A549 (cell line): ENCODE data around the gene GOLGA6L2. TPM values are rescaled to one million over a fixed set of nuclear protein-coding genes. Genes with fewer than 3 reads are reported as not detected.

ENCODE experiments used
- ATAC-seq, 2 experiments: fragments of 200-7000 bp in 1 of 2; fragments of >200 bp in 1 of 2; cut with Nextera tagmentation in 1 of 2; cut with Tn5 transposase in 1 of 2; 3 replicates each; pipeline versions ENCODE4 v1.8.0 to v1.9.1; 2018 to 2020; ENCODE audit warnings: mild to moderate bottlenecking in 1 of 2, moderate library complexity in 1 of 2
- CTCF ChIA-PET: fragments of 300-600 bp; sonication (Branson Sonifier 250); formaldehyde crosslinking; extraction: SDS; loops from one replicate; lab custom pipeline; 2021; ENCODE audit warnings: antibody characterized with exemption, inconsistent platforms; lab: Yijun Ruan, JAX
- POLR2A ChIA-PET: fragments of 350-600 bp; formaldehyde crosslinking; extraction: SDS; loops from one replicate; lab custom pipeline; 2021; ENCODE audit warnings: antibody characterized with exemption, inconsistent platforms; lab: Yijun Ruan, JAX
- DNase-seq, 2 experiments: peaks; one replicate each; pipeline versions ENCODE4 v3.0.0 to v3.0.0-alpha.2; 2011 to 2016; ENCODE audit warnings: low read depth in 1 of 2, low spot score in 1 of 2
- FAIRE-seq: peaks from 2 replicates; lab custom pipeline; 2011; peaks lifted over from hg19 to GRCh38; lab: Jason Lieb, UNC
- H3K27ac ChIP-seq, 2 experiments: fragments of >200 bp; sonication (Bioruptor Twin); formaldehyde crosslinking; 3 replicates each; pipeline ENCODE4 v1.5.1; 2016 to 2017
- H3K4me1 ChIP-seq: fragments of >200 bp; sonication (Bioruptor Twin); formaldehyde crosslinking; 3 replicates; pipeline ENCODE4 v1.6.1; 2016
- H3K4me2 ChIP-seq: fragments of >200 bp; sonication (Bioruptor Twin); formaldehyde crosslinking; 3 replicates; pipeline ENCODE4 v1.6.1; 2016
- H3K4me3 ChIP-seq: fragments of >200 bp; sonication (Bioruptor Twin); formaldehyde crosslinking; 3 replicates; pipeline ENCODE4 v1.5.1; 2016
- H3K9me3 ChIP-seq: fragments of >200 bp; sonication (Bioruptor Twin); formaldehyde crosslinking; 3 replicates; pipeline ENCODE4 v1.6.1; 2016
- CEBPB ChIP-seq, 2 experiments: fragments of >200 bp in 1 of 2; sonication (Bioruptor Twin) in 1 of 2; formaldehyde crosslinking in 1 of 2; IDR thresholded peaks; 2 replicates each; pipeline ENCODE4 v1.6.1; 2012 to 2016
- CHD4 ChIP-seq: fragments of 200-600 bp; sonication (generic); IDR thresholded peaks from 2 replicates; pipeline ENCODE4 v1.6.1; 2016; ENCODE audit warnings: antibody characterized with exemption, mild to moderate bottlenecking, borderline replicate concordance
- EHMT2 ChIP-seq: fragments of 200-600 bp; sonication (generic); IDR thresholded peaks from 2 replicates; pipeline ENCODE4 v1.6.1; 2016; ENCODE audit warnings: antibody characterized with exemption, low read depth, mild to moderate bottlenecking, moderate library complexity
- EP300 ChIP-seq, 2 experiments: fragments of >200 bp; sonication (Bioruptor Twin); formaldehyde crosslinking; IDR thresholded peaks; 2 replicates in 1 of 2; 3 replicates in 1 of 2; pipeline ENCODE4 v1.6.1; 2016 to 2017
- FOSB ChIP-seq: fragments of 250-450 bp; sonication (Bioruptor Pico); IDR thresholded peaks from 2 replicates; pipeline ENCODE4 v1.5.0; 2020; ENCODE audit warnings: mild to moderate bottlenecking, moderate library complexity
- FOSL2 ChIP-seq, 2 experiments: fragments of 450-650 bp in 1 of 2; fragments of >200 bp in 1 of 2; sonication (Bioruptor Twin) in 1 of 2; formaldehyde crosslinking; IDR thresholded peaks; 2 replicates each; pipeline versions ENCODE4 v1.5.0 to v1.6.1; 2016 to 2020; ENCODE audit warnings: mild to moderate bottlenecking in 1 of 2, moderate library complexity in 1 of 2
- GATA3 ChIP-seq: IDR thresholded peaks from 2 replicates; pipeline ENCODE4 v1.6.1; 2012; ENCODE audit warnings: borderline replicate concordance
- HEYL ChIP-seq: fragments of 250-450 bp; sonication (Bioruptor Pico); IDR thresholded peaks from 2 replicates; pipeline ENCODE4 v1.8.0; 2021; ENCODE audit warnings: mild to moderate bottlenecking, moderate library complexity
- HOXB5 ChIP-seq: fragments of 250-450 bp; sonication (Bioruptor Pico); IDR thresholded peaks from 2 replicates; pipeline ENCODE4 v1.5.0; 2020; ENCODE audit warnings: mild to moderate bottlenecking, moderate library complexity
- JUN ChIP-seq, 2 experiments: fragments of >200 bp; sonication (Bioruptor Twin); formaldehyde crosslinking; IDR thresholded peaks; 2 replicates in 1 of 2; 3 replicates in 1 of 2; pipeline ENCODE4 v1.6.1; 2016 to 2017
- JUNB ChIP-seq: fragments of >200 bp; sonication (Bioruptor Twin); formaldehyde crosslinking; IDR thresholded peaks from 2 replicates; pipeline ENCODE4 v1.6.1; 2016
- NR3C1 ChIP-seq: fragments of >200 bp; sonication (Bioruptor Twin); formaldehyde crosslinking; IDR thresholded peaks from 3 replicates; pipeline ENCODE4 v1.6.1; 2017
- RAD21 ChIP-seq, 2 experiments: fragments of >200 bp in 1 of 2; sonication (Bioruptor Twin) in 1 of 2; formaldehyde crosslinking in 1 of 2; IDR thresholded peaks in 1 of 2; conservative IDR thresholded peaks in 1 of 2; 2 replicates in 1 of 2; 3 replicates in 1 of 2; pipeline ENCODE4 v1.6.1; 2012 to 2018; ENCODE audit warnings: inconsistent platforms in 1 of 2
- SMC3 ChIP-seq: fragments of >200 bp; sonication (Bioruptor Twin); formaldehyde crosslinking; IDR thresholded peaks from 3 replicates; pipeline ENCODE4 v1.6.1; 2018; ENCODE audit warnings: inconsistent platforms
- ZC3H11A ChIP-seq: fragments of 450-650 bp; IDR thresholded peaks from 2 replicates; pipeline ENCODE4 v1.6.1; 2014; ENCODE audit warnings: antibody characterized with exemption, mild to moderate bottlenecking
- WGBS: methylation state at CpG from one replicate; pipeline ENCODE4 v1.1.6; 2017; ENCODE audit errors: missing lambda C conversion rate; 5-methylcytosine and 5-hydroxymethylcytosine counted together
- polyA plus RNA-seq, 4 experiments: library from polyadenylated mRNA; depleted of rRNA in 3 of 4; stranded (reverse); fragments of >200 nt; fragmentation: RNase III in 1 of 4; extraction: RNeasy Plus Mini Kit Qiagen cat#74134 plus additional on column Dnase treatment in 1 of 4; gene quantifications; 2 replicates in 3 of 4; 3 replicates in 1 of 4; pipeline ENCODE4 v1.2.3, GENCODE V29; 2011 to 2017
- TF ChIP-seq, protein P1 (sequence below): IDR thresholded peaks from 2 replicates; pipeline ENCODE4 v1.6.1; 2012; ENCODE audit warnings: low read depth, borderline replicate concordance
- TF ChIP-seq, protein P2 (sequence below): IDR thresholded peaks from 2 replicates; pipeline ENCODE4 v1.6.1; 2012
- TF ChIP-seq, protein P3 (sequence below): fragments of 250-450 bp; sonication (Bioruptor Pico); IDR thresholded peaks from 2 replicates; pipeline ENCODE4 v1.5.0; 2021; ENCODE audit warnings: mild to moderate bottlenecking, moderate library complexity, borderline replicate concordance
- TF ChIP-seq, protein P4 (sequence below): IDR thresholded peaks from 2 replicates; pipeline ENCODE4 v1.6.1; 2012
- TF ChIP-seq, protein P5 (sequence below): fragments of >200 bp; sonication (Bioruptor Twin); formaldehyde crosslinking; IDR thresholded peaks from 2 replicates; pipeline ENCODE4 v1.6.1; 2016

Gene GOLGA6L2
- polyA plus RNA-seq, 2 of the 4 experiments (the other 2 are of a cell fraction): 0.03 TPM; not detected in 1

DNA sequence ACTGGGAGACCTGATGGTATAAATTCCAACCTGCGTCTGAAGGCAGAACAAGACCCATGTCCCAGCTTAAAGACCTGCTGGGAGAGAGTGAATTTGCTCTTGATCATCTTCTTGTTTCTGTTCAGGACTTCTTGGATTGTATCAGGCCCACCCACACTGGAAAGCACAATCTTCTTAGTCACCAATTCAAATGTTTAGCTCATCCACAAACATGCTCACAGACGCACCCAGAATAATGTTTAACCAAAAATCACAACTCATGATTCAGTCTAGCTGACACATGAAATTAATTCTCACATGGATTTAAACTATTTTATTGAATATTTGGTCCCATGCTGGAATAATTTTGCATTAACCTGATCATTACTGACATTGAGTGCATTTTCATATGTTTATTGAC, 37.8 kb upstream of the GOLGA6L2 start (continued):
- TF ChIP-seq, protein P1, sequence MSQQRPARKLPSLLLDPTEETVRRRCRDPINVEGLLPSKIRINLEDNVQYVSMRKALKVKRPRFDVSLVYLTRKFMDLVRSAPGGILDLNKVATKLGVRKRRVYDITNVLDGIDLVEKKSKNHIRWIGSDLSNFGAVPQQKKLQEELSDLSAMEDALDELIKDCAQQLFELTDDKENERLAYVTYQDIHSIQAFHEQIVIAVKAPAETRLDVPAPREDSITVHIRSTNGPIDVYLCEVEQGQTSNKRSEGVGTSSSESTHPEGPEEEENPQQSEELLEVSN: no peak
- no peak for TF ChIP-seq FOSB (CRISPR knock-in tag)
- TF ChIP-seq NR3C1: no peak
- no peak for TF ChIP-seq HEYL
- 0 out of 5 replicates have a peak, but pooled peaks of 1 of the 2 experiments have one; percentile 21 for TF ChIP-seq JUN (IDR thresholded peaks at IDR 0.05)
- peak in 1 of 2 experiments; percentile 22; a peak in 1 of 5 replicates for TF ChIP-seq RAD21 (conservative IDR thresholded peaks at IDR 0.05 in 1 of 2, IDR thresholded peaks at IDR 0.05 in 1 of 2)

DNA sequence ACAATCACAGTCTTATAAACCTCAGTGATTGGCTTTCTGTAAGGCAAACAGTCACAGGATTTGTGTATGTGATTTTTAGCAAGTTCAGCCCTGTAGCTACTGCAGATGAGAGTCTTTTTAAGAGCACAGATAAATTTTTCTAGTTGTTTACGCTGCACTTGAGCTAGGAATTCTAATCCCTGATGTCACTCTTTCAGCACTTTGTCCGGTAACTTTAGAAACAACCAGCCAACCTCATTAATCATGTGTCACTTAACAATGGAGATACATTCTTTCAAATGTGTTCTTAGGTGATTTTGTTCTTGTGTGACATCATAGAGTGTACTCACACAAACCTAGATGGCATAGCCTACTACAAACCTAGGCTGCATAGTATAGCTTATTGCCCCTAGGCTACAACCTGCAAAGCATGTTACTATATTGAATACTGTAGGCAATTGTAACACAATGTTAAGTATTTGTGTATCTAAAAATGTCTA, 36.8 kb upstream of the GOLGA6L2 start:
- TF ChIP-seq EHMT2: no peak
- peak; percentile 17 to 50; a peak in 2 of 4 replicates for TF ChIP-seq CEBPB (IDR thresholded peaks at IDR 0.05)
- TF ChIP-seq, protein P2, sequence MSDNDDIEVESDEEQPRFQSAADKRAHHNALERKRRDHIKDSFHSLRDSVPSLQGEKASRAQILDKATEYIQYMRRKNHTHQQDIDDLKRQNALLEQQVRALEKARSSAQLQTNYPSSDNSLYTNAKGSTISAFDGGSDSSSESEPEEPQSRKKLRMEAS: peak; percentile 55; the same call in 1 of the 2 replicates
- TF ChIP-seq JUNB: peak; percentile 82
- TF ChIP-seq JUN (IDR thresholded peaks at IDR 0.05): peak; percentile 55 to 86; a peak in 4 of 5 replicates
- TF ChIP-seq HOXB5: peak; percentile 98
- peak; percentile 93 for TF ChIP-seq GATA3
- peak; percentile 13 to 15; a peak in 1 of 5 replicates for TF ChIP-seq RAD21 (conservative IDR thresholded peaks at IDR 0.05 in 1 of 2, IDR thresholded peaks at IDR 0.05 in 1 of 2)
- no peak for TF ChIP-seq ZC3H11A
- TF ChIP-seq, protein P3, sequence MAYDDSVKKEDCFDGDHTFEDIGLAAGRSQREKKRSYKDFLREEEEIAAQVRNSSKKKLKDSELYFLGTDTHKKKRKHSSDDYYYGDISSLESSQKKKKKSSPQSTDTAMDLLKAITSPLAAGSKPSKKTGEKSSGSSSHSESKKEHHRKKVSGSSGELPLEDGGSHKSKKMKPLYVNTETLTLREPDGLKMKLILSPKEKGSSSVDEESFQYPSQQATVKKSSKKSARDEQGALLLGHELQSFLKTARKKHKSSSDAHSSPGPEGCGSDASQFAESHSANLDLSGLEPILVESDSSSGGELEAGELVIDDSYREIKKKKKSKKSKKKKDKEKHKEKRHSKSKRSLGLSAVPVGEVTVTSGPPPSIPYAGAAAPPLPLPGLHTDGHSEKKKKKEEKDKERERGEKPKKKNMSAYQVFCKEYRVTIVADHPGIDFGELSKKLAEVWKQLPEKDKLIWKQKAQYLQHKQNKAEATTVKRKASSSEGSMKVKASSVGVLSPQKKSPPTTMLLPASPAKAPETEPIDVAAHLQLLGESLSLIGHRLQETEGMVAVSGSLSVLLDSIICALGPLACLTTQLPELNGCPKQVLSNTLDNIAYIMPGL (CRISPR knock-in tag): no peak
- TF ChIP-seq, protein P4, sequence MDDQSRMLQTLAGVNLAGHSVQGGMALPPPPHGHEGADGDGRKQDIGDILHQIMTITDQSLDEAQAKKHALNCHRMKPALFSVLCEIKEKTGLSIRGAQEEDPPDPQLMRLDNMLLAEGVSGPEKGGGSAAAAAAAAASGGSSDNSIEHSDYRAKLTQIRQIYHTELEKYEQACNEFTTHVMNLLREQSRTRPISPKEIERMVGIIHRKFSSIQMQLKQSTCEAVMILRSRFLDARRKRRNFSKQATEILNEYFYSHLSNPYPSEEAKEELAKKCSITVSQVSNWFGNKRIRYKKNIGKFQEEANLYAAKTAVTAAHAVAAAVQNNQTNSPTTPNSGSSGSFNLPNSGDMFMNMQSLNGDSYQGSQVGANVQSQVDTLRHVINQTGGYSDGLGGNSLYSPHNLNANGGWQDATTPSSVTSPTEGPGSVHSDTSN: peak; percentile 79
- no peak for TF ChIP-seq FOSL2 (IDR thresholded peaks at IDR 0.05)
- peak; percentile 54 for TF ChIP-seq FOSL2 (CRISPR knock-in tag; IDR thresholded peaks at IDR 0.05)
- peak; percentile 82 to 83; a peak in 4 of 5 replicates for TF ChIP-seq EP300 (IDR thresholded peaks at IDR 0.05)
- peak; percentile 21; the same call in 1 of the 3 replicates for TF ChIP-seq SMC3
- no peak for TF ChIP-seq CHD4
- WGBS: 1% methylated on average over 2 of the region's 2 CpGs
- Histone ChIP-seq H3K27ac (peak overlapping the region; percentile 80 to 82), H3K9me3 (no peaks in the 10 kb centered on the region), H3K4me2 (peak overlapping the region; percentile 69), H3K4me3 (no peak overlapping the region), H3K4me1 (peaks cover 36% of the 10 kb centered on the region)
- ATAC-seq (peak; percentile 80 to 92), FAIRE-seq (peak; percentile 98), DNase-seq (peak; percentile 31 to 95)
- CTCF ChIA-PET: interaction anchor here (1.0 to 2.0 kb wide), 6 partner anchors 9 to 17 kb away, joined by 3 to 11 read pairs (median 6); no protein-coding TSS in a partner anchor
- POLR2A ChIA-PET: no interaction called here

DNA sequence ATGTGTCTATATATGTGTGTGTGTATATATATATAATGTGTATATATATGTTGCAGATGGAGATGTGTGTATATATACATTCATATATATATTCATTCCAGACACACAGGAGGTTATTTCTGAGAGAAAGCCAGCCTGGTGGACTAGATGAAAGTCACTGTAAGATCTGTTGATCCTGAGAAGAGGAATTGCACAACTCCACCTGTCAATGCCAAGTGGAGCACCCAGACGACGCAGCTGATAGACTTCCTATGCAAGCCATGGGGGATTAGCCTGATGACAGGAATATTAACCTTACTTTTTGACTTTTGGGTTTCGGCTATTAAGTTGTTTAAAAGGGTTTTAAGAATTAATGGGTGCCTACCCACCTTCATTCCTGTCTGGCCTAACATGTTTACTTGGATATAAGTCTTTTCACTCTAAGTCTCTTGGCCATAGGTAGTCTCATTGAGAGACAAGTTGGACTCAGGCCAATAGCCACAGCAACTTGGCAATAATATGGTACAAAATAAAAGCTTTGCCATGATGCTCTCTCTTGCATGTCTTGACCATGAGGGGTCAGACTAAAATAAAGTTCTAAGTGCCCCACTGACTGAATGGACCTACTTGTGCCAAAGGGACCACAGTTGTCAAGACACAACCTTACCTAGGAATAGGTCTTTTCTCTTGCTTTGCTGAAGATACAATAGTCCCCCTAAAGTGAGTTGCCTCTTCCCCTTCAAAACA, 35.9 kb upstream of the GOLGA6L2 start:
- peak overlapping the region; percentile 80 to 82 for H3K27ac ChIP-seq
- ATAC-seq (no peak), FAIRE-seq (peak; percentile 23), DNase-seq (peak in 1 of 2 experiments; percentile 31)
- CTCF ChIA-PET: interaction anchor here (1.0 to 2.0 kb wide), 4 partner anchors 9 to 16 kb away, joined by 3 to 10 read pairs (median 6); no protein-coding TSS in a partner anchor
- H3K9me3 ChIP-seq: no peaks in the 10 kb centered on the region
- H3K4me3 ChIP-seq: no peak overlapping the region
- peak; percentile 58 to 73 for TF ChIP-seq CEBPB (IDR thresholded peaks at IDR 0.05)
- TF ChIP-seq, protein P5, sequence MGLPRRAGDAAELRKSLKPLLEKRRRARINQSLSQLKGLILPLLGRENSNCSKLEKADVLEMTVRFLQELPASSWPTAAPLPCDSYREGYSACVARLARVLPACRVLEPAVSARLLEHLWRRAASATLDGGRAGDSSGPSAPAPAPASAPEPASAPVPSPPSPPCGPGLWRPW: no peak
- peak overlapping the region; percentile 69 for H3K4me2 ChIP-seq
- POLR2A ChIA-PET: no interaction called here
- WGBS: 60% methylated on average over 3 of the region's 3 CpGs
- H3K4me1 ChIP-seq: peaks cover 36% of the 10 kb centered on the region
